Central memory CD4-positive, alpha-beta T cell (primary cell): ENCODE results near the gene PDE3B.
"Not testable (repeated sequence)": the region's sequence is repeated elsewhere in the genome, so short reads cannot be mapped to it uniquely, and the experiment has no call there.

Experiments used
- DNase-seq: peaks from one replicate; pipeline ENCODE4 v3.0.0; 2022

PDE3B gene

DNA sequence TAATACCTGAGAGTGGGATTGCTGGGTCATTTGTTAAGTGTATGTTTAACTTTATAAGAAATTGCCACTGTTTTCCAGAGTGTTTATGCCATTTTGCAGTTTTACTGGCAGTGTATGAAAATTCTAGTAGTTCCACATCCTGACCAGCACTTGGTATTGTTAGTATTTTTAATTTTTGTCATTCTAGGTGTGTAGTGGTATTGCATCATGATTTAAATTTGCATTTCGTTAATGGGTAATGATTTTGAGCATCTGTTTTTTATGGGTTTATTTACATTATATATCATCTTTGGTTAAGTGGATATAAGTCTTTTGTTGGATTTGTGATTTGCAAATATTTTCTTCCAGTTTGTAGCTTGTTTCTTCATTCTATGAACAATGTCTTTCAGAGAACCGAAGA lies 34.7 kb downstream of the PDE3B start:
- DNase-seq, result no peak

- no peak for DNase-seq
Measured at GRCh38 chr11:14679662-14680061, 36.1 kb downstream of the PDE3B start.

DNA sequence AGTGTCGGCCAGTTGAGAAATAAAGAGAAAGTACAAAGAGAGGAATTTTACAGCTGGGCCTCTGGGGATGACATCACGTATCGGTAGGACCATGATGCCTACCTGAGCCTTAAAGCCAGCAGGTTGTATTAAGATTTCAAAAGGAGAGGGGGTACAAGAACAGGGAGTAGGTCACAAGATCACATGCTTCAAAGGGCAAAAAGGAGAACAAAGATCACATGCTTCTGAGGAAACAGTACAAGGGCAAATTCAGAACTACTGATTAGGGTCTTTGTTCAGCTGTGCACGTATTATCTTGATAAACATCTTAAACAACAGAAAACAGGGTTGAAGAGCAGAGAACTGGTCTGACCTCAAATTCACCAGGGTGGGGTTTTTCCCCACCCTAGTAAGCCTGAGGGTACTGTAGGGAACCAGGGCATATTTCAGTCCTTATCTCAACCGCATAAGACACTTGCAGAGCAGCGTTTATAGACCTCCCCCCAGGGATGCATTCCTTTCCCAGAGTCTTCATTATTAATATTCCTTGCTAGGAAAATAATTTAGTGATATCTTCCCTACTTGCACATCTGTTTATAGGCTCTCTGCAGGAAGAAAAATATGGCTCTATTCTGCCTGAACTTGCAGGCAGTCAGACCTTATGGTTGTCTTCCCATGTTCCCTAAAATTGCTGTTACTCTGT lies 40.8 kb downstream of the PDE3B start:
- not testable (repeated sequence) for DNase-seq

DNA sequence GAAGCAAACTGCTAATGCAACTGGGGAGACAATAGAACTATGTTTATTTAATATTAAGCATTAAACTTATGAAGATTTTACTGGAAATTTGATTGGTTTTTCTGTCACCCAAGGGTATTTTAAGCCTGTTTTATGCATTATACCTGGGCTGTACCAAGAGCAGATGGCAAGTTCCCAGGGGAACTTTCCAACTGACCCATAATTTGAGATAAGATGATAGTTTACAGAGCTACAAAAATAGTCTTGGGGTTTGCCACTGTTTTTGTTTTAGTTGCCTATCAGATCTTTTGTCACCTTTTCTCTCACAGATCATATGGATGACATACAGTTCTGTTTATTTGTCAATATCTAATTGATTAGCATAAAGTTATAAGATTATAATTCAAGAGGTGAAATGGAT lies 43.9 kb downstream of the PDE3B start:
- no peak for DNase-seq

DNA sequence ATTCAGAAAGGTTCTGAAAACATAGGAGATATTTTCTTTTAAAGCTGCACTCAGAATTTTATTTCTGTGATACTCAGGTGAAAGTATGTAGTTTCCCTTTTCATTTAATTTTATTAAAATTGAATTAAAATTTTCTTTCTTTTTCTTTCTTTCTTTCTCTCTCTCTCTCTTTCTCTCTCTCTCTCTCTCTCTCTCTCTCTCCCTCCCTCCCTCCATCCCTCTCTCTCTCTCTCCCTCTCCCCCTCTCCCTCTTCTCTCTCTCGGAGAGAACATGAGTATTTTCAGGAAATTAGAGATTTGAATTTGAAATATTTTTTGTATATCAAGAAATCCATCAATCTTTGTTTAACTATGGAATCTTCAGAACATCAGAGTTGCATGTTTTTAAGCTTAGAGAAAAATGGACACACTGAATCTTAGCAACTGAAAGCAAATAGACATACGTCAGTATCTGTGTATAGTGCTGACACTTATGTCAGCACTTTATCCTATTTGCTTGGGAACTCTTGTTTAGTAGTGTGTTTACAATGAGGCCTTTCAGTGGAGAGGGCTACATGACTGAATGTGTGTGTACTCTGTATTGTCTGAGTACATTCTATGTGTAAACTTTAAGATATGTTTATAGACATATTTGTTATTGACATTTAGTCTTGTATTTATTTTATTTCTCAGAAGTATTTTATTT lies 44.5 kb downstream of the PDE3B start:
- no peak for DNase-seq

- DNase-seq, result not testable (repeated sequence)
Measured at GRCh38 chr11:14695656-14696055, 52.1 kb downstream of the PDE3B start.

DNA sequence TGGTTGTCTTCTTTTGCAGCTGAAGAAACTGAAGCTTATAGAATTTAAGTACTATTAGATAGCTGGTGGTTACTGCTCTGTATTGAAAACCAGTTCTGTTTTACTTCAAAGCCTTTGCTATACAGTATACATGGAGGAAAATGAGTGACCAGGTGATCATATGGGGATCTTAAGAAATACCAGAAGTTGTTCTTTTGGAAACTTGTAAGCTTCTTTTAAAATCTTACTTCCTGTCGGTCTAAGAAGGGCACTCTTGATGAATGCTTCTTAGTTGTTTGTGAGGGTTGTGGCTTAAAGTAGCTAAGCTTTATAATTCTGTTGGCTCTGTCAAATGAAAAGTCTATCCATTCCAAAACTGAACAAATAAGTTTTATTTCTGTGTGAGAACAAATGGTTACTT lies 55.2 kb downstream of the PDE3B start:
- DNase-seq, result no peak

- DNase-seq, result no peak
Measured at GRCh38 chr11:14700593-14700992, 57.0 kb downstream of the PDE3B start.

GRCh38 chr11:14702760-14703159 lies 59.2 kb downstream of the PDE3B start:
- no peak for DNase-seq

DNA sequence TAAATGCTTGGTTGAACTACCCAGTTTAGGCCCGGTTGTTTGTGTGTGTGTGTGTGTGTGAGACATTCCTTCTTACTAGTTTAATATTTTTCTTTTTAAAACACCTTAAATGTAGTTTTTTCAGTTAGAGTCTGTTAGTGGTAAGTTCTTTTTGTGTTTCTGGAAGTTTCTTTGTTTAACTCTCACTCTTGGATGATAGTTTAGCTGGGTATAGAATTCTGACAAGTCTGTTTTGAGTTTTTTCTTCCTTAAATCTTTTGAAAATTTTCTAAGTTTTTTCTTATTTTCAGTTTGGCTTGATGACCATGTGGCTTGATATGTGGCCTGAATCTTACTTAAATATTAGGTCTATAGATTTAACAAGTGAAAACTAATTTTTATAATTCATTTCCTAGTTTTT lies 60.1 kb downstream of the PDE3B start:
- no peak for DNase-seq

GRCh38 chr11:14705067-14705466 lies 61.5 kb downstream of the PDE3B start:
- DNase-seq, result no peak

GRCh38 chr11:14713496-14714244 lies 70.1 kb downstream of the PDE3B start:
- peak; percentile 69 for DNase-seq

DNA sequence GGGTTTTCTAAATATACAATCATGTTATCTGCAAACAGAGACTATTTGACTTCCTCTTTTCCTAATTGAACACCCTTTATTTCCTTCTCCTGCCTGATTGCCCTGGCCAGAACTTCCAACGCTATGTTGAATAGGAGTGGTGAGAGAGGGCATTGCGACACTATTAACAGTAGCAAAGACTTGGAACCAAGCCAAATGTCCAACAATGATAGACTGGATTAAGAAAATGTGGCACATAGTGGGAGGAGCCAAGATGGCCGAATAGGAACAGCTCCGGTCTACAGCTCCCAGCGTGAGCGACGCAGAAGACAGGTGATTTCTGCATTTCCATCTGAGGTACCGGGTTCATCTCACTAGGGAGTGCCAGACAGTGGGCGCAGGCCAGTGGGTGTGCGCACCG lies 72.1 kb downstream of the PDE3B start:
- not testable (repeated sequence) for DNase-seq

DNA sequence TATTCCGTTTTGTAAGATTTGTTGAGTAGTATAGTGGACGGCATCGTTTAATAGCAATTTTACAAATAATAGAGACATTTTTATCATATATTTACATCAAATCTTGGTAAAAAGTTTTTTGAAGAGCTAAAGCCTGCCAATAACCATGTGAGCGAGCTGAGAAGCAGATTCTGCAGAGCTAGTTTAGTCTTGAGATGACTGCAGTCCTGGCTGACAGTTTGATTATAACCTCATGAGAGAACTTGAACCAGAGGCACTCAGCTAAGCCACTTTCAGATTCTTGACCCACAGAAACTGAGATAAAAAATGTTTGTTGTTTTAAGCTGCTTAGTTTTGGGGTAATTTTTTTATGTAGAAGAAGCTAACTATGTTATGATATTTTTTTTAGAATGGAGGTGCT lies 78.9 kb downstream of the PDE3B start:
- no peak for DNase-seq

GRCh38 chr11:14725150-14725549 lies 81.5 kb downstream of the PDE3B start:
- DNase-seq, result no peak

- no peak for DNase-seq
Measured at GRCh38 chr11:14727215-14727614, 83.6 kb downstream of the PDE3B start.

GRCh38 chr11:14727746-14728145 lies 84.1 kb downstream of the PDE3B start:
- DNase-seq, result no peak

GRCh38 chr11:14740539-14740938 lies 96.9 kb downstream of the PDE3B start:
- DNase-seq, result not testable (repeated sequence)

GRCh38 chr11:14741195-14741594 lies 97.6 kb downstream of the PDE3B start:
- no peak for DNase-seq

GRCh38 chr11:14742849-14743559 lies 99.4 kb downstream of the PDE3B start:
- DNase-seq, result no peak

DNA sequence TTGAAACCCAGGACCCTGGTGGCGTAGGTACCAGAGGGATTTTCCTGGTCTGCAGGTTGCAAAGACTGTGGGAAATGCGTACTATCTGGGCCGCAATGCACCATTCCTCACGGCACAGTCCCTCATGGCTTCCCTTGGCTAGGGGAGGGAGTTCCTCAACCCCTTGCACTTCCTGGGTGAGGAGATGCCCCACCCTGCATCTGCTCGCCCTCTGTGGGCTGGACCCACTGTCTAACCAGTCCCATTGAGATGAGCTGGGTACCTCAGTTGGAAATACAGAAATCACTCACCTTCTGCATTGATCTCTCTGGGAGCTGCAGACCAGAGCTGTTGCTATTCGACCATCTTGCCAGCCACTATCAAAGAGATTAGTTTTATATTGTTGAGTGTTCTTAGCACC lies 100.1 kb downstream of the PDE3B start:
- not testable (repeated sequence) for DNase-seq

DNA sequence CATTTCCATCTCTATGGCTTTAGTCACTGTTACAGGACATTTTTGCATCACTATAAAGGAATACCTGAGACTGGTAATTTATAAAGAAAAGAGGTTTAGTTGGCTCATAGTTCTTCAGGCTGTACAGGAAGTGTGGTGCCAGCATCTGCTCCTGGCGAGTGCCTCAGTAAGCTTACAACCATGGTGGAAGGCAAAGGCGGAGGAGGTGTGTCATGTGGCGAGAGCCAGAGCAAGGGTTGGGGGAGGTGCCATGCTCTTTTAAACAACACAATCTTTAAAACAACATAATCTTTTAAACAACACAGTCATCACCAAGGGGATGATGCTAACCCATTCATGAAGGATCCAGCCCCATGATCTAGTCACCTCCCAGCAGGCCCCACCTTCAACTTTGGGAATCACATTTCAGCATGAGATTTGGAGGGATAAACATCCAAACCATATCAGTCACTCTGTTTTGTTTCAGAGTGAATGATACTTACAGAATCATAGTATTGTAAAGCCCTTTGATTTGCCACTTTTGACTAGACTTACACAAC lies 103.3 kb downstream of the PDE3B start:
- DNase-seq, result no peak

DNA sequence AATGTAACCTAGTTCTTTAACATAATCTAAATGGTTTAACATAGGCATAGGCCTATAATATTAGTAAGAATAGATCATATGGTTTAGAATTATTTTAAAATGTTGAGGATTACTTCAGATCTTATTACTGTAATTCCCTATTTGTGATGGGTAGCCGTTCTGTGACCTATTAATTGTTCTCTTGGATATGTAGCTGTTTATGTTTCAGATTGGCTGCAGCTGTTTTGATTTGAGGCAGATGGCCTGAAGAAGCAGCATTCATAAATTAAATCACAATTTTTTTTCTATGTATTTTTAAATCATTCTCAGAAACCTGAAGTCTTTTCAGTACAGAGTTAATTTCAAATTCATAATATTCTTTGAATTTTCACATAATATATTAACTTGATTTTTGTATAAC lies 104.5 kb downstream of the PDE3B start:
- DNase-seq, result no peak
